HCT116 (cell line): ENCODE results near the gene ARHGEF19. TPM values are rescaled to one million over a fixed set of nuclear protein-coding genes. Genes with fewer than 3 reads are reported as not detected.

Experiments used
- ATAC-seq: fragments of 200-7000 bp; cut with Tn5 transposase; 2 replicates; pipeline ENCODE4 v1.9.1; 2020; ENCODE audit warnings: mild to moderate bottlenecking, moderate library complexity
- BruUV-seq: library from RNA; stranded (reverse); fragments of 400-500 nt; replicated peaks from 2 replicates; lab custom pipeline; 2021; lab: Mats Ljungman, UMichigan
- CTCF ChIA-PET: fragments of 300-600 bp; sonication (Branson Sonifier 250); formaldehyde crosslinking; loops from one replicate; lab custom pipeline; 2021; ENCODE audit warnings: antibody characterized with exemption; lab: Charles Lee
- POLR2A ChIA-PET: fragments of 300-600, 350-600 bp; sonication (Branson Sonifier 250); formaldehyde crosslinking; loops from one replicate; lab custom pipeline; 2021; ENCODE audit warnings: antibody characterized with exemption; lab: Charles Lee
- RAD21 ChIA-PET, 2 experiments: fragments of 300-600 bp; sonication (Branson Sonifier 250); formaldehyde crosslinking; loops; one replicate each; lab custom pipeline; 2023; ENCODE audit warnings: low total read pairs in 2 of 2; ENCODE audit not compliant: uncharacterized antibody in 2 of 2, unreplicated experiment in 2 of 2, low non-redundant PET in 1 of 2; lab: Charles Lee
- DNase-seq: peaks from one replicate; pipeline ENCODE4 v3.0.0-alpha.2; 2010; ENCODE audit warnings: low read depth, low spot score
- H2AFZ ChIP-seq: fragments of 200-600 bp; shearing (Covaris generic), sonication (generic); 2 replicates; pipeline ENCODE4 v1.6.1; 2017; ENCODE audit warnings: low read depth, mixed run types, mixed read lengths, antibody characterized with exemption, low read length; ENCODE audit not compliant: poor library complexity, severe bottlenecking
- H3K27ac ChIP-seq: 2 replicates; pipeline ENCODE4 v1.5.1; 2012; ENCODE audit warnings: low read depth, low read length
- H3K27me3 ChIP-seq: fragments of 200-600 bp; sonication (generic); 2 replicates; pipeline ENCODE4 v1.6.1; 2016; ENCODE audit warnings: mixed run types, low read length, mixed read lengths; ENCODE audit not compliant: insufficient read depth
- H3K36me3 ChIP-seq, 2 experiments: fragments of 200-500 bp in 1 of 2; fragments of 200-600 bp in 1 of 2; sonication (Bioruptor generic) in 1 of 2; sonication (generic) in 1 of 2; 2 replicates each; pipeline versions ENCODE4 v1.5.1 to v1.6.1; 2014 to 2016; ENCODE audit warnings: low read length in 2 of 2, inconsistent platforms in 1 of 2, mixed read lengths in 1 of 2, mixed run types in 1 of 2; ENCODE audit not compliant: insufficient read depth in 2 of 2, control insufficient read depth in 1 of 2
- H3K4me1 ChIP-seq, 2 experiments: fragments of 200-600 bp in 1 of 2; sonication (generic) in 1 of 2; 2 replicates each; pipeline versions ENCODE4 v1.5.1 to v1.6.1; 2012 to 2017; ENCODE audit warnings: low read length in 2 of 2, inconsistent platforms in 1 of 2, mild to moderate bottlenecking in 1 of 2, mixed read lengths in 1 of 2, mixed run types in 1 of 2, moderate library complexity in 1 of 2; ENCODE audit not compliant: insufficient read depth in 2 of 2, control insufficient read depth in 1 of 2
- H3K4me2 ChIP-seq: fragments of 200-600 bp; sonication (generic); 2 replicates; pipeline ENCODE4 v1.6.1; 2017; ENCODE audit warnings: mixed run types, low read length, mixed read lengths
- H3K4me3 ChIP-seq, 2 experiments: fragments of 200-600 bp in 1 of 2; sonication (generic) in 1 of 2; replicated peaks in 1 of 2; 2 replicates each; pipeline ENCODE4 v1.5.1; 2011 to 2016; ENCODE audit warnings: low read length in 2 of 2, control low read depth in 1 of 2, low read depth in 1 of 2, mild to moderate bottlenecking in 1 of 2, mixed read lengths in 1 of 2, mixed run types in 1 of 2
- H3K79me2 ChIP-seq: fragments of 200-600 bp; sonication (generic); 2 replicates; pipeline ENCODE4 v1.6.1; 2017; ENCODE audit warnings: mild to moderate bottlenecking, mixed run types, low read length, moderate library complexity, mixed read lengths; ENCODE audit not compliant: insufficient read depth
- H3K9ac ChIP-seq: fragments of 200-600 bp; sonication (generic); 2 replicates; pipeline ENCODE4 v1.6.1; 2016; ENCODE audit warnings: low read length, mixed read lengths
- H3K9me2 ChIP-seq: fragments of 200-600 bp; sonication (generic), shearing (Covaris generic); 2 replicates; pipeline ENCODE4 v1.6.1; 2017; ENCODE audit warnings: mixed run types, mild to moderate bottlenecking, moderate library complexity; ENCODE audit not compliant: insufficient read depth
- H3K9me3 ChIP-seq, 2 experiments: fragments of 200-500 bp in 1 of 2; fragments of 200-600 bp in 1 of 2; sonication (Bioruptor generic) in 1 of 2; sonication (generic) in 1 of 2; 2 replicates each; pipeline ENCODE4 v1.6.1; 2014 to 2017; ENCODE audit warnings: low read length in 2 of 2, mixed read lengths in 2 of 2, inconsistent platforms in 1 of 2, low read depth in 1 of 2, mild to moderate bottlenecking in 1 of 2, mixed run types in 1 of 2, moderate library complexity in 1 of 2; ENCODE audit not compliant: control insufficient read depth in 1 of 2, insufficient read depth in 1 of 2
- H4K20me1 ChIP-seq: fragments of 200-600 bp; sonication (generic), shearing (Covaris generic); 2 replicates; pipeline ENCODE4 v1.6.1; 2017; ENCODE audit warnings: mixed run types, mild to moderate bottlenecking, moderate library complexity; ENCODE audit not compliant: insufficient read depth
- CEBPB ChIP-seq: IDR thresholded peaks from 2 replicates; pipeline ENCODE4 v1.6.1; 2012; ENCODE audit warnings: low read depth
- POLR2AphosphoS5 ChIP-seq: IDR thresholded peaks from 2 replicates; pipeline ENCODE4 v1.6.1; 2011; ENCODE audit warnings: mild to moderate bottlenecking, low read depth, low read length, moderate library complexity
- ZNF274 ChIP-seq: fragments of 200-500 bp; sonication (Bioruptor generic); IDR thresholded peaks from 2 replicates; pipeline ENCODE4 v1.6.1; 2014; ENCODE audit warnings: mild to moderate bottlenecking, low read depth, low read length, inconsistent platforms
- intact Hi-C: fragments of 100-400 bp; cut with micrococcal nuclease; formaldehyde crosslinking; loops from 2 replicates; pipeline ENCODE4 v1.10.0; 2022
- total RNA-seq: library from RNA; stranded (reverse); gene quantifications from one replicate; pipeline ENCODE4 v1.2.1, GENCODE V29; 2021; ENCODE audit not compliant: unreplicated experiment

The ARHGEF19 gene
- total RNA-seq, 1 experiment from 2014 or later, result 59.7 TPM

DNA sequence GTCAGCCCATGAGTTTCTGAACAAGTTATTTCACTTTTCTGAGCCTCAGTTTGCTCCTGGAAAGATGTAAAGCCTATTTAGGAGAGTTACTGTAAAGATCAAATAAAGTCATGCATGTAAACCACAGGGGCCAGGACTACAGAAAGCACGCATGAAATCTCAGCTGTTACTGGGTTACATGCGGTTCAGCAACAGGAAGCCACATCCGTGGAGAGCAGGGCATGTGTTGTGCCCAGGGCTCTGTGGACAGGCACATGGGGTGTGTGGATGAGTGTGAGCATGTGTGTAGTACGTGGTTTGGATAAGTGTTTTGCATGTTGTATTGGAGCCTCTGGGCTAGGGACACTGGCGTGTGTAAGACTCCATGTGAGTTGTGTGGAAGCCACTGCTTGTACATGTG, 54.4 kb downstream of the ARHGEF19 start:
- peaks cover 68 to 82% of the 10 kb centered on the region in 2 experiments for H3K4me1 ChIP-seq

GRCh38 chr1:16156848-16157495, 55.5 kb downstream of the ARHGEF19 start:
- H4K20me1 ChIP-seq, result peaks cover 13% of the 10 kb centered on the region; the same call in 1 of the 2 replicates
- ChIA-PET POLR2A (interaction anchor here (0.7 to 3.4 kb wide), 14 partner anchors 8 to 78 kb away, joined by 3 to 59 read pairs (median 5); no protein-coding TSS in a partner anchor), RAD21 (interaction anchor here (0.7 to 1.5 kb wide), 5 partner anchors 12 to 545 kb away, joined by 3 to 5 read pairs (median 3); no protein-coding TSS in a partner anchor), CTCF (interaction anchor here (1.1 to 1.8 kb wide), 5 partner anchors 12 to 78 kb away, joined by 3 to 11 read pairs (median 5); no protein-coding TSS in a partner anchor)
- H3K9ac ChIP-seq, result peak overlapping the region; percentile 99
- peaks cover 68 to 82% of the 10 kb centered on the region in 2 experiments for H3K4me1 ChIP-seq
- H3K4me2 ChIP-seq, result peak overlapping the region; percentile 72
- peak overlapping the region; percentile 96 for H3K27ac ChIP-seq
- H3K9me2 ChIP-seq, result no peaks in the 10 kb centered on the region
- no peaks in the 10 kb centered on the region for H3K27me3 ChIP-seq
- no peaks in the 10 kb centered on the region for H3K9me3 ChIP-seq
- peak overlapping the region; percentile 75 to 93 for H3K4me3 ChIP-seq
- no peak overlapping the region for H2AFZ ChIP-seq
- no peak for DNase-seq
- H3K36me3 ChIP-seq, result peaks cover 0 to 20% of the 10 kb centered on the region in 2 experiments; a peak in 1 of 4 replicates
- no TSS peak for BruUV-seq
- TF ChIP-seq CEBPB (no peak), POLR2AphosphoS5 (peak; percentile 66; the same call in 1 of the 2 replicates)
- TF ChIP-seq, all 23 proteins: peak for 1
- ATAC-seq, result peak; percentile 28
- H3K79me2 ChIP-seq, result peaks cover 45% of the 10 kb centered on the region
- intact Hi-C loops, result loop anchor here (1.0 kb wide), 1 partner anchor 12 kb away; no protein-coding TSS in a partner anchor

More for the DNA sequence above, 54.4 kb downstream of the ARHGEF19 start:
- ChIA-PET POLR2A (interaction anchor here (0.7 to 1.2 kb wide), 2 partner anchors 11 to 13 kb away, joined by 3 to 5 read pairs; no protein-coding TSS in a partner anchor), CTCF (no interaction called here), RAD21 (no interaction called here)
- ATAC-seq (no peak), DNase-seq (no peak)
- H2AFZ ChIP-seq, result no peak overlapping the region
- peaks cover 35% of the 10 kb centered on the region for H3K79me2 ChIP-seq
- no peaks in the 10 kb centered on the region for H3K27me3 ChIP-seq
- no peaks in the 10 kb centered on the region for H3K9me3 ChIP-seq
- H3K9ac ChIP-seq, result peak overlapping the region; percentile 99
- H3K4me2 ChIP-seq, result peak overlapping the region; percentile 72
- TF ChIP-seq CEBPB (no peak), ZNF274 (no peak)
- peaks cover 5% of the 10 kb centered on the region; the same call in 1 of the 2 replicates for H4K20me1 ChIP-seq
- no TSS peak for BruUV-seq
- peaks cover 0 to 12% of the 10 kb centered on the region in 2 experiments; a peak in 1 of 4 replicates for H3K36me3 ChIP-seq
- H3K4me3 ChIP-seq, result no peak overlapping the region
- no peak overlapping the region for H3K27ac ChIP-seq
- intact Hi-C loops, result no loop called here
- no peaks in the 10 kb centered on the region for H3K9me2 ChIP-seq
